Nephron progenitor cell (in vitro differentiated cells): Measurements from ENCODE around the gene HSPB6.

Source experiments
- DNase-seq: peaks from one replicate; pipeline ENCODE4 v3.0.0; 2021
- H3K27ac Mint-ChIP-seq: 2 replicates; pipeline ENCODE4 v1.8.0; 2021; ENCODE audit warnings: mild to moderate bottlenecking, moderate library complexity, mixed read lengths
- H3K27me3 Mint-ChIP-seq: 2 replicates; pipeline ENCODE4 v1.8.0; 2021; ENCODE audit warnings: mild to moderate bottlenecking, low read depth, mixed read lengths; ENCODE audit not compliant: poor library complexity
- H3K36me3 Mint-ChIP-seq: 2 replicates; pipeline ENCODE4 v1.8.0; 2021; ENCODE audit warnings: low read depth, mixed read lengths
- H3K4me1 Mint-ChIP-seq: 2 replicates; pipeline ENCODE4 v1.8.0; 2021; ENCODE audit warnings: mixed read lengths
- H3K4me3 Mint-ChIP-seq: 2 replicates; pipeline ENCODE4 v1.8.0; 2021; ENCODE audit warnings: mild to moderate bottlenecking, moderate library complexity, mixed read lengths
- H3K9me3 Mint-ChIP-seq: 2 replicates; pipeline ENCODE4 v1.8.0; 2021; ENCODE audit warnings: mild to moderate bottlenecking, moderate library complexity, mixed read lengths
- TF ChIP-seq, protein P1 (sequence below): fragments of 200-600 bp; sonication (generic); IDR thresholded peaks from 2 replicates; pipeline ENCODE4 v1.5.0; 2021; ENCODE audit warnings: antibody characterized with exemption

The HSPB6 gene, protein sequence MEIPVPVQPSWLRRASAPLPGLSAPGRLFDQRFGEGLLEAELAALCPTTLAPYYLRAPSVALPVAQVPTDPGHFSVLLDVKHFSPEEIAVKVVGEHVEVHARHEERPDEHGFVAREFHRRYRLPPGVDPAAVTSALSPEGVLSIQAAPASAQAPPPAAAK

DNA sequence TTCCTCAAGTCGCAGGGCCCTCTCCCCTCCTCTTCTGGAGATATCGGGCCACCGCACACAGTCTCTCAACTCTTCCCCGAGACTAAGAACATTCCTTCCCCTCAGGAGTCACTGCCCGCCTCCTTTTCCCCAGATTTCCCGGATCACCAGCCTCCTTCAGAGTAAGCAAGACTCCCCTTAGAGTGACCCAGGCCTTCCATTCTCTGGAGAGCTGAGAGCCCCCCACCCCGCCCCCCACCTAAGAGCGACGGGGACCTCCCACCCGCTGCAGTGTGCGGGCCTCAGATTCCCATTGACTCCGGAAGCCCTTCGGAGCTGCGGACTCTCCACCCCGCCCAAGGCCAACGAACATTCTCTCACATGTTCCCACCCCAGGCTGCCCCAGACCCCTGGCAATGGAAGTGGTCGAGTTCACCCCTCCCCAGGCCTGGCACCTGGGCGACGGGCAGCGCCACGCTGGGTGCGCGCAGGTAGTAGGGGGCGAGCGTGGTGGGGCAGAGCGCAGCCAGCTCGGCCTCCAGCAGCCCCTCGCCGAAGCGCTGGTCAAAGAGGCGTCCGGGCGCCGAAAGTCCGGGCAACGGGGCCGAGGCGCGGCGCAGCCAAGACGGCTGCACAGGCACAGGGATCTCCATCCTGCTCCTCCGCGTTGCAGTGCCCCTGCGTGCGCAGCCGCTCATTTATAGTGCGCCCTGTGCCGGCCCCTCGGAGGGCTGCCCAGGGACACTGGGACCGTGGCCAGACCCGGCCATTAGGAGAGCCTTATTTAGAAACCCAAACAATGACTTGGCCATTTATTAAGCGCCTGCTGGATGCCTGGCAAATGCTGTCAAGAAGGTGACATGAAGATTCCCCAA, at the start of gene HSPB6:
TSS of gene HSPB6 (minus strand) at position 653 of the 854 bp plus-strand sequence. CDS start at position 632, 21 bp downstream.
- H3K27me3 Mint-ChIP-seq = peaks cover 17% of the 10 kb centered on the region
- H3K4me3 Mint-ChIP-seq = peak within 1 kb of the TSS; percentile 91
- peak within 1 kb of the TSS; percentile 79 for H3K27ac Mint-ChIP-seq
- no peaks in the 10 kb centered on the region for H3K9me3 Mint-ChIP-seq
- DNase-seq = no peak
- H3K36me3 Mint-ChIP-seq = peaks cover 16% of the 10 kb centered on the region
- peaks cover 36% of the 10 kb centered on the region for H3K4me1 Mint-ChIP-seq
- TF ChIP-seq, protein P1, sequence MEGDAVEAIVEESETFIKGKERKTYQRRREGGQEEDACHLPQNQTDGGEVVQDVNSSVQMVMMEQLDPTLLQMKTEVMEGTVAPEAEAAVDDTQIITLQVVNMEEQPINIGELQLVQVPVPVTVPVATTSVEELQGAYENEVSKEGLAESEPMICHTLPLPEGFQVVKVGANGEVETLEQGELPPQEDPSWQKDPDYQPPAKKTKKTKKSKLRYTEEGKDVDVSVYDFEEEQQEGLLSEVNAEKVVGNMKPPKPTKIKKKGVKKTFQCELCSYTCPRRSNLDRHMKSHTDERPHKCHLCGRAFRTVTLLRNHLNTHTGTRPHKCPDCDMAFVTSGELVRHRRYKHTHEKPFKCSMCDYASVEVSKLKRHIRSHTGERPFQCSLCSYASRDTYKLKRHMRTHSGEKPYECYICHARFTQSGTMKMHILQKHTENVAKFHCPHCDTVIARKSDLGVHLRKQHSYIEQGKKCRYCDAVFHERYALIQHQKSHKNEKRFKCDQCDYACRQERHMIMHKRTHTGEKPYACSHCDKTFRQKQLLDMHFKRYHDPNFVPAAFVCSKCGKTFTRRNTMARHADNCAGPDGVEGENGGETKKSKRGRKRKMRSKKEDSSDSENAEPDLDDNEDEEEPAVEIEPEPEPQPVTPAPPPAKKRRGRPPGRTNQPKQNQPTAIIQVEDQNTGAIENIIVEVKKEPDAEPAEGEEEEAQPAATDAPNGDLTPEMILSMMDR = no peak

DNA sequence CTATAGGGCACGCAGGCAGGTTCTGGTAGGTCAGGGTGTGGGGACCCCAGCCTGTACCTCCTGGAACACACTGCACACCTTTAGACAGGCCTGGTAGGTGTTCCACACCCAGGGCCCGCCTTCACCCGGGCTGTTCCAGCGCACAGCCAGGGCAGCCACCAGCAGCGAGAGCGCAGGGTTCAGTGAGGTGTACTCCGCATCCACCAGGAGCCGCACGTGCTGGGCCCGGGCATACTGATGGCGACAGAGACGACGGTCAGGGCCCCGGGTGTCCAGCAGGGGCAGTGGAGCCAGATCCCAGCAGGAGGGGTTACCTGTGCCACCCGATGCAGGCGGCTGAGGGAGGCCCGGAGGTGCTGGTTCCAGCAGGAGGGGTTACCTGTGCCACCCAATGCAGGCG, 49.8 kb upstream of the HSPB6 start:
- peaks cover 5% of the 10 kb centered on the region for H3K9me3 Mint-ChIP-seq
- H3K27ac Mint-ChIP-seq = no peak overlapping the region
- peaks cover 52% of the 10 kb centered on the region for H3K27me3 Mint-ChIP-seq
- TF ChIP-seq, protein P1 = no peak
- no peaks in the 10 kb centered on the region for H3K36me3 Mint-ChIP-seq
- no peak overlapping the region for H3K4me3 Mint-ChIP-seq
- no peaks in the 10 kb centered on the region for H3K4me1 Mint-ChIP-seq
- DNase-seq = no peak

DNA sequence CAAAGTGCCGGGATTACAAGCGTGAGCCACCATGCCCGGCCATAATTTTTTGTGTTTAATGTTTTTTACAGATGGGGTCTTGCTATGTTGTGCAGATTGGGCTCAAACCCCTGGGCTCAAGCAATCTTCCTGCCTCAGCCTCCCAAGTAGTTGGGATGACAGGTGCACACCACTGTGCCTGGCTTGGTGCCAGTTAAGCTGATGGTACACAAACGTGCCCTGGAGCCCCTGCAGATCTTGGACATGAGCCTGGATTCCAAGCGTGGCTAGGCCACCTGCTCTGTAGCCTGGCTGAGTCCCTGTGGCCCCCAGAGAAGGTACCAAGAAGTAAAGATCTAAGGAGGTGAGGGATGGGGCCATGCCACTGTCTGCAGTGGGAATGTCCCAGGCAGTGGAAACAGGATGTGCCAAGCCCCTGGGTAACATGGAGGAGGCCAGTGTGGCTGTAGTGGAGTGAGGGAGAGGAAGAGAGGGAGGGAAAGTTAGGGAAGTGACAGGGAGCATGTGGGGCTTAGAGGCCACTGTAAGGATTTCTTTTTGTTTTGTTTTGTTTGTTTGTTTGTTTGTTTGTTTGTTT, 48.8 kb upstream of the HSPB6 start:
- no peak overlapping the region for H3K27ac Mint-ChIP-seq
- H3K4me1 Mint-ChIP-seq = no peaks in the 10 kb centered on the region
- H3K27me3 Mint-ChIP-seq = peaks cover 43% of the 10 kb centered on the region
- TF ChIP-seq, protein P1 = no peak
- peaks cover 8% of the 10 kb centered on the region for H3K9me3 Mint-ChIP-seq
- H3K4me3 Mint-ChIP-seq = no peak overlapping the region
- no peak for DNase-seq
- no peaks in the 10 kb centered on the region for H3K36me3 Mint-ChIP-seq

DNA sequence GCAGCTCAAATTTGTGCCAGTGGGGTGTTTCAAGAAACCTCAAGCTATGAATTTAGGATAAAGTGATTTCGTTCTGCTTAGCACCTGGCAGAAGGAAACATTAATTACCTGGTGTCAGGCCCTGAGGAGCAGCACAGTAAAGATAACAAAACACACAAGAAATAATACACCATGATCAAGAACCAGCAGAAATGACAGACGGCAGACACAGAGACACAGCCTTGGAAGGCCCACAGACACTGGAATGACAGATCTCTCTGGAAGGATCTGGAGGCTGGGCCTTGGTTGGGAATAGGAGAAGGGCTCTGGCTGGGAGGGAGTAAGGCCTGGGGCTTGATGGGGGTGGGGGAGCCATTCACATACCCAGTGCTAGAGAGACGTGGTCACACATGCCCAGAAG, 45.0 kb upstream of the HSPB6 start:
- Mint-ChIP-seq H3K4me3 (no peak overlapping the region), H3K4me1 (no peaks in the 10 kb centered on the region)

DNA sequence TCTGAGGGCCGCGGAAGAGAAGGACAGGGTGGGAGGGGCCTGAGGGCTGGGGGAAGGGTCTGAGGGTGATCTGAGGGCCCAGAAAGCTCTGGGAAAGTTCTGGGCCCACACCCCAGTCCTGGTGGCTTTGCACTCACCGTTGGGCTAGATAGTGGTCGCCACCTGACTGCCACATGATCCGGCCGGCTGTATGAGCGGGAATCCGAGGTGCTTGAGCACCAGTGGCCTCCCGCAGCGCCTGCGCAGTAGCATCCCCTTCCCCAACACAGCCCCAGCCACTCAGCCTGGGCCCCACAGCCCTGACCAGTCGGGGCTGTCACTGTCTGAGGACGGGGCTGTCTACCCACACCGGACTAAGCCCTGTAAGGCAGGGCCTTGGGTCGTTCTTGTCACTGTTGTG, 40.8 kb upstream of the HSPB6 start:
- H3K27me3 Mint-ChIP-seq = peaks cover 68% of the 10 kb centered on the region
- peak; percentile 38 for DNase-seq
- TF ChIP-seq, protein P1 = no peak
- H3K27ac Mint-ChIP-seq = no peak overlapping the region
- no peaks in the 10 kb centered on the region for H3K4me1 Mint-ChIP-seq
- no peaks in the 10 kb centered on the region for H3K36me3 Mint-ChIP-seq
- H3K4me3 Mint-ChIP-seq = no peak overlapping the region
- peaks cover 8% of the 10 kb centered on the region for H3K9me3 Mint-ChIP-seq

More for the DNA sequence above, 45.0 kb upstream of the HSPB6 start:
- H3K27ac Mint-ChIP-seq = no peak overlapping the region
- TF ChIP-seq, protein P1 = no peak
- H3K27me3 Mint-ChIP-seq = peaks cover 58% of the 10 kb centered on the region
- H3K36me3 Mint-ChIP-seq = no peaks in the 10 kb centered on the region
- DNase-seq = no peak
- peaks cover 8% of the 10 kb centered on the region for H3K9me3 Mint-ChIP-seq
